GM15510 (cell line): ENCODE results near the gene LRIT1.

ENCODE experiments used
- POLR2A ChIP-seq: IDR thresholded peaks from 3 replicates; pipeline ENCODE4 v1.6.1; 2011; ENCODE audit warnings: borderline replicate concordance; ENCODE audit not compliant: insufficient read length; ENCODE audit errors: extremely low read depth

The LRIT1 gene

DNA sequence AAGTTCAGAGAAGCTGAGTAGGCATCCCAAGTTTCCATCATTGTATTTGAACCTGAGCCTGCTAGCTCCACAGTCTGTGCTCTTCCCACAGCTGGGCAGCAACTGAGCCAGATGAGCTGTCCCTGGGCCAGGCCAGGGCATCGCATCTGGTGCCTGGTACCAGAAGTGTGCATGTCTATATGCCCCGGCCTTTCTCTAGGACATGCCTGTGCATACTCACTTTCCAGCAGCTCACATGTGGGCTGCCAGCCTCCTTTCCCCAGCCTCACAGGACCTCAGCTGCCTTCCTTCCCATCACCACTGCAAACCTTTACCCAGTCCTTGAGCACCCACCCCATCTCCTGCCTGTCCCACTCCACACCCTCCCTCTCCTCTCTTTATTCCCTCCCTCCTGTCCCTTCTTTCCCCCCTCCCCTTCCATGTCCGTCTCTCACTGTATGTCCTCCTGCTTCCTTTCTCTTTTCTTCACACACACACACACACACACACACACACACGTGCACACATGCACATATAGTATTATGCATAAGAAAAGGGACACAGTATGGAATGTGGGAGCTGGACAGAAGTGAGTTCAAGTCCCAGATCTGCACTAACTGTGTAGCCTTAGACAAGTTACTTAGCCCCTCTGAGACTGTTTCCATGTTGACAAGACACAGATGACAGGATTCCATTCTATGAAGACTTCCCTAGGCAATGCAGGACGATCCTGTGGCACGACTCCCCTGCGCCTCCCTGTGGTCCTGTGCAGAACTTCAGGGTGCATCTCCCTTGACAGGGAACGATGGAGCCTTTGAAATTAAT, 36.1 kb downstream of the LRIT1 start:
- no peak for TF ChIP-seq POLR2A

GRCh38 chr10:84204610-84205009, 36.7 kb downstream of the LRIT1 start:
- TF ChIP-seq POLR2A, result no peak

- no peak for TF ChIP-seq POLR2A
These were observed 37.2 kb downstream of the LRIT1 start for GRCh38 chr10:84204122-84204521.

GRCh38 chr10:84202349-84202748, 39.0 kb downstream of the LRIT1 start:
- no peak for TF ChIP-seq POLR2A

GRCh38 chr10:84201682-84202081, 39.7 kb downstream of the LRIT1 start:
- no peak for TF ChIP-seq POLR2A

DNA sequence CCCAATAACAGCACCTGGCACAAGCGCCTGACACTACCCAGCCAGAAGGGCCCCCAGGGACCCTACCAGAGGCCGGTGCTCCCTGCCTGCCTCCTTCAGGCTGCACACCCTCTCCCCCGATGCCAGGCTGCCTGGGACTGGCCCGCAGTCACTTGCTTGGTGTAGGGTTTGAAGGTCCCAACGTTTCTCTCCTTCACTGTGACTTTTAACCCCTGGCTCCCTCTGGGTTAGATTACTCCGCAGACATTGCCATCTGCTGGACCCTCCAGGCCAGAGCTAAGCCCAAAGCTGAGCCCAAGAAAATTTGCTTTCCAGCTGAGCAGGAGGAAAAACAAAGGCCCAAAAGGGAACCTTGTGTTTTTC, 40.1 kb downstream of the LRIT1 start:
- no peak for TF ChIP-seq POLR2A

DNA sequence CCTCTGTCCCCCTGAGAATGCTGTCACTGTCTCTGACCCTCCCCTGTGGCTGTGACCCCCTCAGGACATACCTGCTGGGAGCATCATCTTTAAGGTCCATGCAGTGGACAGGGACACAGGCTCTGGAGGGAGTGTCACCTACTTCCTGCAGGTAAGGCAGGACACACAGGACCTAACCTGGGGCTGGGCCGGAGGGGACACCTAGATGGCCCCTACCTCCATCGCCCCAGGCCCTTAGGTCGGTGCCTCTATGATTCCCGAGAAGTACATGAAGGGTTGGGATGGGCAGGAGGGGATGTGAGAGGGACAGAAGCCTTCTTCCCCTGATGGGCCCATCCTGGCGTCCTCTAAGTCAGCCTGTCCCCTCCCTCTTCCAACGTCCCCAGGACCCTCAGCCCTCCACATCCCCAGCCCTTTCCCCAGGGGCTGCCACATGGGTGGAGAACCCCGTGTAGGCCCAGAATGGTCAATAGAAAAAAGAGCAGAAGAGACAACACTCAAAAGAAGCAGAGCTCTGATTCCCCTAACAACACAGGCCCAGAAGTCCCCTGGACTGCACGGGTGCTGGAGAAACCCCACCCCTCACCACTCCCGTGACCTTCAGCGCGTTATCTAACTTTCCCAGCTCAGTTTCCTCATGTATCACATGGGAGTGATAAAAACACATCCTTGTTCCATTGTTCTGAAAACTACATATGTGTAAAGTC, 40.7 kb downstream of the LRIT1 start:
- TF ChIP-seq POLR2A, result no peak

DNA sequence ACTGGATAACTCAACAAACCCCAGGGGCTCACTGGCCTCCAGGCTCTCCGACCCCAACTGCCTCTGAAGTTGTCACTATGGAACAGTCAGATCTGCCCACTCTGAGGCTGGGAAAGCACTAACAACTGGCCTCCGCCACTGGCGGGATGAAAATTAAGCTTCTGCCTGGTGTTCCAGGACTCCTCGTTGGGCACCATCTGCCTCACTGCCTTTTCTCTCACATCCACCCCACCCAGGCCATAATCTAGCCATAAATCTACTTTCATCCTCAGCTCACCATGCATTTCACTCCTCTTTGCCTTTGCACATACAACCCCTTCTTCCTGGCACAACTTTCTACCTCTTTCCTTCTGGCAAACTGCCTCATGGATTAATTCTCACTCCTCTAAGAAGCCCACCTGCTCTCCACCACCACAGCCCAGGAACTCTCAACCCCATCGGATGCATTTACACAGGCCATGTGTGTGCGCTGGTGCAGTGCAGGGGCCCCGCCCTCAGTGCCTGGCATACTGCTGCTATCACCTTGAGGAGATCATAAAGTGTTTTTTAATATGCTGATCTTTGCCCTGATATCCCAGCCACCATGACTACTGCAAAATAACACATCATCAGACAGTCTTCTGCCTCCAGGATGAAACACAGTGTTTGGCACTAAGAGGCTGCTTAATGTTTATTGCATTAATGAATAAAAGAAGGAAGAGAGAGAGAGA, 43.0 kb downstream of the LRIT1 start:
- no peak for TF ChIP-seq POLR2A

GRCh38 chr10:84197643-84198042, 43.7 kb downstream of the LRIT1 start:
- TF ChIP-seq POLR2A, result no peak

GRCh38 chr10:84196941-84197340, 44.4 kb downstream of the LRIT1 start:
- no peak for TF ChIP-seq POLR2A

DNA sequence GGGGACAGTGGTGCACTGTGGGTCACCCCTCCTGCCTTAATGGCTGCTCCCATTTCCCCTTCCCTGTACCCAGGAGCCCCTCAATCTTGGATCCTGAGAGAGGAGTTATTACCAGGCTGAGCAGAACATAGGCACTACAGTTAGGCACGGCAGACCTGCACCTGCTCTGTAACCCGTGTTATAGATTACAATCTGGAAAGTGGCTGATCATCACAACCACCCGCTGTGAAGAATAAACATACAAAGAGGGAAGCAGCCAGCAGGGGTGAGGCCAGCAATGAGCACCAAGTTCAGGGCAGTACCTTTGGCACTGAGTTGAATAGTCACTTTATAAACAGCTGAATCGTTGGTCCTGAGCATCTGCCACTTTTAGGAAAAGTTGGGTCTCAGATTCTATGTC, 45.3 kb downstream of the LRIT1 start:
- TF ChIP-seq POLR2A, result no peak

DNA sequence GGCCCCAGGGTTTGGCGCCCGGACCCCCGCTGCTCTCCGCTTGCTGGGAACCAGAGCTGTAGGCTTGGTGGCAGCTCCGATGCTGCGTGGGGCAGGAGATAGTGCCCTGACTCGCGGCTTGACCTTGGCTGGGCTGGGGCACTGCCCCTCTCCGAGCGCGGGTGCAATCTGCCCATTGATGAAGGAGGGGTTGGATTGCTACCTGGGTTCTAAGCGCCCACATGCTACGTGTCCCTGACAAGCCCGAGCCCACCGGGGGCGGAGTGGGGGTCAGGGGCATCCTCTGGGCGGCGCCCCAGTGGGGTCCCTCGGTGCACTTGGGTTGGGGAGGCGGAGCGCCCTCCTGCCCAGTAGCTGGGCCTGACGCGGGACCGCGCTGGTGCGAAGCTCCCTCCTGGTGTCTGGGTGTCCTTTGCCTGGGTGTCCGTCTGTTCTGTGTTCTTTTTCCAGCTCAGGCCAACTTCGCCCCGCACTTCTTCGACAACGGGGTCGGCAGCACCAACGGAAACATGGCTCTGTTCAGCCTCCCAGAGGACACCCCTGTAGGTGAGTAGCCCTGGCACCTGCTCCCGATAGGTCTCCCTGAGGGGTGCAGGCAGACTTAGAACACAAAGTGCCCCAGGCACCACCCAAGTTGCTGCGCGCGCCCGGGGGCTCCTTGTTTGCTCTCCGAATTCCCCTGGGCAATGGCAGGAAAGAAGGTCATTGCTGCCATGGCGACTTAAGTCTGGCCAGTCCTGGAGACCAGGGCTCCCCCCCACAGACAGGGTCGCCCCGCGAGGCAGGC, 46.1 kb downstream of the LRIT1 start:
- TF ChIP-seq POLR2A, result no peak

GRCh38 chr10:84194424-84195043, 46.8 kb downstream of the LRIT1 start, which contains the start of gene CDHR1:
CDHR1 (plus strand) TSS chr10:84194537; CDS start chr10:84194761, 224 bp downstream.
- no peak for TF ChIP-seq POLR2A

GRCh38 chr10:84193846-84194423, 47.4 kb downstream of the LRIT1 start:
- TF ChIP-seq POLR2A, result no peak

GRCh38 chr10:84193327-84193726, 48.0 kb downstream of the LRIT1 start:
- no peak for TF ChIP-seq POLR2A

- TF ChIP-seq POLR2A, result no peak
These were observed 50.2 kb downstream of the LRIT1 start for GRCh38 chr10:84191106-84191505.
